Inflammatory macrophage (primary cell): ENCODE results near the gene PARP11.

Experiments used
- DNase-seq, 2 donors: peaks; one replicate each; pipeline ENCODE4 v3.0.0-alpha.2; 2020 to 2022

Gene PARP11

GRCh38 chr12:3768911-3769447, 104.2 kb downstream of the PARP11 start:
- no peak for DNase-seq

GRCh38 chr12:3761116-3761735, 112.0 kb downstream of the PARP11 start:
- peak; percentile 29 to 82 for DNase-seq

- DNase-seq, result peak in 1 of 2 donors; percentile 5
Observed at GRCh38 chr12:3759878-3760277, 113.3 kb downstream of the PARP11 start.
